Astrocyte (in vitro differentiated cells and primary cell): ENCODE data around the gene GABBR1. TPM values are rescaled to one million over a fixed set of nuclear protein-coding genes. Genes with fewer than 3 reads are reported as not detected.

ENCODE experiments used
- DNase-seq: peaks from one replicate; pipeline ENCODE4 v3.0.0-alpha.2; 2010; ENCODE audit warnings: low read depth
- FAIRE-seq: peaks from 2 replicates; lab custom pipeline; 2011; peaks lifted over from hg19 to GRCh38; lab: Jason Lieb, UNC
- H2AFZ ChIP-seq: 2 replicates; pipeline ENCODE4 v1.6.0; 2012; ENCODE audit warnings: low read depth, low read length, inconsistent platforms
- H3K27ac ChIP-seq: 2 replicates; pipeline ENCODE4 v1.5.1; 2011; ENCODE audit warnings: low read depth, low read length, inconsistent platforms
- H3K27me3 ChIP-seq: 2 replicates; pipeline ENCODE4 v1.6.0; 2011; ENCODE audit warnings: low read length, inconsistent platforms; ENCODE audit not compliant: insufficient read depth
- H3K36me3 ChIP-seq: 2 replicates; pipeline ENCODE4 v1.5.1; 2011; ENCODE audit warnings: low read length, inconsistent platforms; ENCODE audit not compliant: insufficient read depth
- H3K4me1 ChIP-seq: 2 replicates; pipeline ENCODE4 v1.5.1; 2011; ENCODE audit warnings: low read length, inconsistent platforms; ENCODE audit not compliant: insufficient read depth
- H3K4me2 ChIP-seq: 2 replicates; pipeline ENCODE4 v1.6.0; 2012; ENCODE audit warnings: low read length, inconsistent platforms
- H3K4me3 ChIP-seq: 2 replicates; pipeline ENCODE4 v1.5.1; 2011; ENCODE audit warnings: low read depth, mild to moderate bottlenecking, low read length, inconsistent platforms; ENCODE audit not compliant: insufficient read depth
- H3K79me2 ChIP-seq: 2 replicates; pipeline ENCODE4 v1.6.0; 2012; ENCODE audit warnings: mild to moderate bottlenecking, low read length, inconsistent platforms; ENCODE audit not compliant: insufficient read depth
- H3K9ac ChIP-seq: 2 replicates; pipeline ENCODE4 v1.6.0; 2012; ENCODE audit warnings: mild to moderate bottlenecking, low read length, inconsistent platforms
- H3K9me3 ChIP-seq: 2 replicates; pipeline ENCODE4 v1.5.1; 2012; ENCODE audit warnings: low read depth, mild to moderate bottlenecking, low read length, inconsistent platforms; ENCODE audit not compliant: insufficient read depth
- H4K20me1 ChIP-seq: 2 replicates; pipeline ENCODE4 v1.6.0; 2012; ENCODE audit warnings: low read length, inconsistent platforms; ENCODE audit not compliant: insufficient read depth
- H3K27ac Mint-ChIP-seq: one replicate; pipeline ENCODE4 v1.8.0; 2021; ENCODE audit warnings: mild to moderate bottlenecking, mixed read lengths; ENCODE audit not compliant: unreplicated experiment
- H3K27me3 Mint-ChIP-seq: one replicate; pipeline ENCODE4 v1.8.0; 2021; ENCODE audit warnings: low read depth, mixed read lengths; ENCODE audit not compliant: unreplicated experiment
- H3K36me3 Mint-ChIP-seq: one replicate; pipeline ENCODE4 v1.8.0; 2021; ENCODE audit warnings: low read depth, mixed read lengths; ENCODE audit not compliant: unreplicated experiment
- H3K4me1 Mint-ChIP-seq: one replicate; pipeline ENCODE4 v1.8.0; 2021; ENCODE audit warnings: low read depth, mixed read lengths; ENCODE audit not compliant: unreplicated experiment
- H3K4me3 Mint-ChIP-seq: one replicate; pipeline ENCODE4 v1.8.0; 2021; ENCODE audit warnings: mild to moderate bottlenecking, moderate library complexity, mixed read lengths; ENCODE audit not compliant: unreplicated experiment
- H3K9me3 Mint-ChIP-seq: one replicate; pipeline ENCODE4 v1.8.0; 2021; ENCODE audit warnings: mild to moderate bottlenecking, mixed read lengths; ENCODE audit not compliant: unreplicated experiment
- CTCF ChIP-seq: IDR thresholded peaks from 2 replicates; pipeline ENCODE4 v1.5.1; 2011; ENCODE audit warnings: low read depth, mild to moderate bottlenecking, inconsistent platforms, low read length, moderate library complexity; ENCODE audit not compliant: insufficient read depth
- EZH2 ChIP-seq: IDR thresholded peaks from 2 replicates; pipeline ENCODE4 v1.6.1; 2012; ENCODE audit warnings: mild to moderate bottlenecking, low read length, inconsistent platforms; ENCODE audit not compliant: insufficient read depth
- total RNA-seq: library from RNA; stranded (reverse); gene quantifications from 2 replicates; pipeline ENCODE4 v1.2.1, GENCODE V29; 2021

The GABBR1 gene
- total RNA-seq, 1 donor from 2014 or later: 66.3 TPM

DNA sequence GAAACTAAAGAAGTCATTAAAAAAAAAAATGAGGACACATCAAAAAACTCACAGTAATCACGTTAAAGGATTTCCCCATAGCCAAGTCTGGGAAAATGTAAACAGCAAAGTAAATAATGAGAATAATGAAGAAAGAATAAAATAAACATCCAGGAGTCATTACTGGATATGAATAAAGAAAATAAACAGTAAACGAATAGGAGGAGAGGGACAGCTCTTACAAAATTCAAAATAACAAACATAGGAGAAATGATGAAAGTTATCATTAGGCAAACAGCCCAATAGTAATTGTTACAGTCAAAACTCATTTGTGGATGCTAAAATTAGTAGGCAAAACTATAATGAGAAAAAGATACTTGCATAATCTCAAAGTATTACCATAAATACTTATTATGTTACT lies 65.4 kb downstream of the GABBR1 start:
- Mint-ChIP-seq H3K4me3 (no peak overlapping the region), H3K4me1 (no peaks in the 10 kb centered on the region), H3K36me3 (no peaks in the 10 kb centered on the region), H3K9me3 (peaks cover 3% of the 10 kb centered on the region), H3K27me3 (peaks cover 1% of the 10 kb centered on the region), H3K27ac (peak overlapping the region; percentile 24)
- no peak for FAIRE-seq
- DNase-seq: no peak
- Histone ChIP-seq H2AFZ (no peak overlapping the region), H3K27ac (no peak overlapping the region), H3K27me3 (no peaks in the 10 kb centered on the region), H3K4me1 (no peaks in the 10 kb centered on the region), H3K4me3 (no peak overlapping the region), H3K36me3 (no peaks in the 10 kb centered on the region), H4K20me1 (no peaks in the 10 kb centered on the region), H3K79me2 (no peaks in the 10 kb centered on the region), H3K4me2 (no peak overlapping the region), H3K9ac (no peak overlapping the region), H3K9me3 (no peaks in the 10 kb centered on the region)
- TF ChIP-seq CTCF (no peak), EZH2 (no peak)

DNA sequence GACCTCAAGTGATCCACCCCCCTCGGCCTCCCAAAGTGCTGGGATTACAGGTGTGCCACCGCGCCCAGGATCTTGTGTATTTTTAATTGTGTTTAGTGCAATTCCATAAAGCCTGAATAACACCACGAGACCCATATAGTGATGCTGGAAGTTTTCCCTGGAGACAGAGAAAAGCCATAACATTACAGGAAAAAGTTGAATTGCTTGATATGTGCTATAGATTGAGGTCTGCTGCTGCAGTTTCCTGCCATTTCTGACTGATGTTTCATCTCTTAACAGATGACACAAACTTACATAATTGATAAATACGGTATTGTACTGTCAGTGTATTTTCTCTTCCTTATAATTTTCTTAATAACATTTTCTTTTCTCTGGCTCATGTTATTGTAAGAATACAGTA lies 66.1 kb downstream of the GABBR1 start:
- H3K27ac Mint-ChIP-seq: no peak overlapping the region
- no peaks in the 10 kb centered on the region for H3K4me1 Mint-ChIP-seq
- H3K4me1 ChIP-seq: no peaks in the 10 kb centered on the region
- peaks cover 6% of the 10 kb centered on the region for H3K9me3 Mint-ChIP-seq
- H3K27me3 ChIP-seq: no peaks in the 10 kb centered on the region
- FAIRE-seq: no peak
- no peaks in the 10 kb centered on the region for H3K36me3 ChIP-seq
- H3K9ac ChIP-seq: no peak overlapping the region
- H3K79me2 ChIP-seq: no peaks in the 10 kb centered on the region
- H3K36me3 Mint-ChIP-seq: no peaks in the 10 kb centered on the region
- H3K4me3 ChIP-seq: no peak overlapping the region
- no peak for DNase-seq
- H2AFZ ChIP-seq: no peak overlapping the region
- TF ChIP-seq CTCF (no peak), EZH2 (no peak)
- no peak overlapping the region for H3K27ac ChIP-seq
- no peaks in the 10 kb centered on the region for H3K9me3 ChIP-seq
- no peak overlapping the region for H3K4me3 Mint-ChIP-seq
- peaks cover 1% of the 10 kb centered on the region for H3K27me3 Mint-ChIP-seq
- no peaks in the 10 kb centered on the region for H4K20me1 ChIP-seq
- no peak overlapping the region for H3K4me2 ChIP-seq

- Histone ChIP-seq H3K4me3 (no peak overlapping the region), H4K20me1 (no peaks in the 10 kb centered on the region), H3K27ac (no peak overlapping the region), H3K4me1 (no peaks in the 10 kb centered on the region), H3K36me3 (no peaks in the 10 kb centered on the region), H3K4me2 (no peak overlapping the region), H3K9ac (no peak overlapping the region), H3K79me2 (no peaks in the 10 kb centered on the region), H3K27me3 (no peaks in the 10 kb centered on the region), H2AFZ (no peak overlapping the region), H3K9me3 (no peaks in the 10 kb centered on the region)
- DNase-seq: no peak
- TF ChIP-seq CTCF (no peak), EZH2 (no peak)
- peaks cover 1% of the 10 kb centered on the region for H3K27me3 Mint-ChIP-seq
- no peak for FAIRE-seq
- no peaks in the 10 kb centered on the region for H3K36me3 Mint-ChIP-seq
- H3K4me1 Mint-ChIP-seq: peaks cover 6% of the 10 kb centered on the region
- H3K27ac Mint-ChIP-seq: no peak overlapping the region
- H3K9me3 Mint-ChIP-seq: peaks cover 7% of the 10 kb centered on the region
- H3K4me3 Mint-ChIP-seq: no peak overlapping the region
Observed at GRCh38 chr6:29564875-29565274, 68.1 kb downstream of the GABBR1 start.
